ENCODE results near the gene SMARCB1.

SMARCB1 gene

GRCh38 chr22:23831781-23832180, 45.0 kb downstream of the SMARCB1 start:
- no peak for DNase-seq (ENCODE audit: low read depth in 2 of 2)

GRCh38 chr22:23832226-23833016, 45.7 kb downstream of the SMARCB1 start:
- DNase-seq (ENCODE audit: low read depth in 2 of 2), result no peak

GRCh38 chr22:23833017-23833751, 46.4 kb downstream of the SMARCB1 start:
- no peak for DNase-seq (ENCODE audit: low read depth in 2 of 2)

- no peak for DNase-seq (ENCODE audit: low read depth in 2 of 2)
These were observed 47.1 kb downstream of the SMARCB1 start for GRCh38 chr22:23833911-23834317.

- DNase-seq (ENCODE audit: low read depth in 2 of 2), result no peak
These were observed 47.6 kb downstream of the SMARCB1 start for GRCh38 chr22:23834406-23834792.

GRCh38 chr22:23834793-23835483, 48.2 kb downstream of the SMARCB1 start:
- DNase-seq (ENCODE audit: low read depth in 2 of 2), result no peak

- no peak for DNase-seq (ENCODE audit: low read depth in 2 of 2)
These were observed 48.8 kb downstream of the SMARCB1 start for GRCh38 chr22:23835484-23836144.

- DNase-seq (ENCODE audit: low read depth in 2 of 2), result no peak
These were observed 49.5 kb downstream of the SMARCB1 start for GRCh38 chr22:23836281-23836680.

GRCh38 chr22:23836692-23837495, 50.1 kb downstream of the SMARCB1 start:
- no peak for DNase-seq (ENCODE audit: low read depth in 2 of 2)

GRCh38 chr22:23837496-23837859, 50.7 kb downstream of the SMARCB1 start:
- DNase-seq (ENCODE audit: low read depth in 2 of 2), result no peak

- DNase-seq (ENCODE audit: low read depth in 2 of 2), result no peak
These were observed 51.3 kb downstream of the SMARCB1 start for GRCh38 chr22:23837911-23838680.

- DNase-seq (ENCODE audit: low read depth in 2 of 2), result peak; percentile 96
These were observed 52.1 kb downstream of the SMARCB1 start, which contains the start of gene DERL3 for GRCh38 chr22:23838681-23839468. Gene DERL3 (minus strand): TSS chr22:23839006. CDS start chr22:23838987, 19 bp downstream.

GRCh38 chr22:23840026-23840425, 53.3 kb downstream of the SMARCB1 start:
- no peak for DNase-seq (ENCODE audit: low read depth in 2 of 2)

- DNase-seq (ENCODE audit: low read depth in 2 of 2), result no peak
These were observed 54.5 kb downstream of the SMARCB1 start for GRCh38 chr22:23841292-23841691.

GRCh38 chr22:23841736-23842445, 55.1 kb downstream of the SMARCB1 start:
- no peak for DNase-seq (ENCODE audit: low read depth in 2 of 2)

- DNase-seq (ENCODE audit: low read depth in 2 of 2), result no peak
These were observed 55.8 kb downstream of the SMARCB1 start for GRCh38 chr22:23842599-23842998.

GRCh38 chr22:23844739-23845202, 58.0 kb downstream of the SMARCB1 start:
- DNase-seq (ENCODE audit: low read depth in 2 of 2), result no peak

GRCh38 chr22:23845265-23846080, 58.7 kb downstream of the SMARCB1 start:
- DNase-seq (ENCODE audit: low read depth in 2 of 2), result no peak
